Liver (tissue), 9 donors: ENCODE data around the gene LDLRAD4. TPM values are rescaled to one million over a fixed set of nuclear protein-coding genes. Genes with fewer than 3 reads are reported as not detected.

Experiments
- DNase-seq: peaks from one replicate; pipeline ENCODE4 v3.0.0-alpha.2; 2017; ENCODE audit warnings: low spot score
- H3K27ac ChIP-seq, 2 donors: one replicate each; pipeline ENCODE4 v1.7.0; 2013; ENCODE audit warnings: inconsistent platforms in 2 of 2, low read length in 2 of 2, control low read depth in 1 of 2, low read depth in 1 of 2, mild to moderate bottlenecking in 1 of 2
- H3K27me3 ChIP-seq, 4 donors: one replicate each; pipeline versions ENCODE4 v1.6.1 to v1.7.0; 2013; ENCODE audit warnings: low read length in 3 of 4, inconsistent platforms in 1 of 4, mild to moderate bottlenecking in 1 of 4, moderate library complexity in 1 of 4; ENCODE audit not compliant: control insufficient read depth in 4 of 4, insufficient read depth in 4 of 4
- H3K36me3 ChIP-seq, 4 donors: one replicate each; pipeline versions ENCODE4 v1.6.1 to v1.7.0; 2013; ENCODE audit warnings: low read length in 3 of 4, mild to moderate bottlenecking in 3 of 4, low read depth in 1 of 4, moderate library complexity in 1 of 4; ENCODE audit not compliant: control insufficient read depth in 4 of 4, insufficient read depth in 3 of 4
- H3K4me1 ChIP-seq, 4 donors: one replicate each; pipeline versions ENCODE4 v1.6.1 to v1.7.0; 2013; ENCODE audit warnings: low read length in 3 of 4, mild to moderate bottlenecking in 3 of 4, moderate library complexity in 1 of 4; ENCODE audit not compliant: control insufficient read depth in 4 of 4, insufficient read depth in 4 of 4
- H3K4me3 ChIP-seq, 3 donors: one replicate each; pipeline versions ENCODE4 v1.6.1 to v1.7.0; 2013; ENCODE audit warnings: low read length in 3 of 3, control low read depth in 1 of 3, low read depth in 1 of 3, mild to moderate bottlenecking in 1 of 3
- H3K9ac ChIP-seq, 2 donors: one replicate each; pipeline ENCODE4 v1.7.0; 2013; ENCODE audit warnings: low read length in 2 of 2, mild to moderate bottlenecking in 2 of 2, moderate library complexity in 2 of 2, control low read depth in 1 of 2, low read depth in 1 of 2
- H3K9me3 ChIP-seq, 4 donors: one replicate each; pipeline versions ENCODE4 v1.6.1 to v1.7.0; 2013; ENCODE audit warnings: low read length in 3 of 4; ENCODE audit not compliant: control insufficient read depth in 4 of 4
- FOXA1 ChIP-seq: IDR thresholded peaks from 2 replicates; pipeline ENCODE4 v1.6.1; 2016; ENCODE audit warnings: antibody characterized with exemption
- HNF4A ChIP-seq, 2 donors: conservative IDR thresholded peaks; 2 replicates each; pipeline ENCODE4 v1.6.1; 2016; ENCODE audit warnings: antibody characterized with exemption in 2 of 2, mild to moderate bottlenecking in 2 of 2
- HNF4G ChIP-seq: IDR thresholded peaks from 2 replicates; pipeline ENCODE4 v1.6.1; 2016; ENCODE audit warnings: antibody characterized with exemption
- JUND ChIP-seq, 2 donors: IDR thresholded peaks; 2 replicates each; pipeline ENCODE4 v1.6.1; 2016; ENCODE audit warnings: antibody characterized with exemption in 2 of 2
- MAX ChIP-seq: IDR thresholded peaks from 2 replicates; pipeline ENCODE4 v1.6.1; 2016; ENCODE audit warnings: antibody characterized with exemption
- NR2F2 ChIP-seq: IDR thresholded peaks from 2 replicates; pipeline ENCODE4 v1.6.1; 2016; ENCODE audit warnings: antibody characterized with exemption
- RAD21 ChIP-seq, 2 donors: IDR thresholded peaks; 2 replicates each; pipeline ENCODE4 v1.6.1; 2016; ENCODE audit warnings: antibody characterized with exemption in 2 of 2, mild to moderate bottlenecking in 2 of 2
- TAF1 ChIP-seq: conservative IDR thresholded peaks from 2 replicates; pipeline ENCODE4 v1.6.1; 2016; ENCODE audit warnings: antibody characterized with exemption, mild to moderate bottlenecking
- YY1 ChIP-seq: IDR thresholded peaks from 2 replicates; pipeline ENCODE4 v1.6.1; 2016; ENCODE audit warnings: antibody characterized with exemption, mild to moderate bottlenecking
- ZBTB33 ChIP-seq: IDR thresholded peaks from 2 replicates; pipeline ENCODE4 v1.6.1; 2016; ENCODE audit warnings: antibody characterized with exemption
- WGBS: extraction: QIAGEN DNeasy Blood & Tissue Kit; methylation state at CpG from one replicate; pipeline ENCODE4 v1.1.7; 2013; 5-methylcytosine and 5-hydroxymethylcytosine counted together
- polyA plus RNA-seq, 2 donors: library from polyadenylated mRNA; stranded (reverse) in 1 of 2; unstranded in 1 of 2; fragments of 200-250 nt in 1 of 2; fragments of >200 nt in 1 of 2; fragmentation: Nextera tagmentation in 1 of 2; extraction: Ambion mirVana in 1 of 2; gene quantifications; one replicate each; pipeline versions ENCODE4 v1.2.1 to v1.2.3, GENCODE V29; 2013 to 2015
- total RNA-seq, 2 donors: library from RNA; depleted of rRNA; stranded (reverse); fragments of >200 nt; gene quantifications; one replicate each; pipeline ENCODE4 v1.2.3, GENCODE V29; 2014
- TF ChIP-seq, protein P1 (sequence below): IDR thresholded peaks from 2 replicates; pipeline ENCODE4 v1.6.1; 2016; ENCODE audit warnings: antibody characterized with exemption
- TF ChIP-seq, protein P2 (sequence below): IDR thresholded peaks from 2 replicates; pipeline ENCODE4 v1.6.1; 2016; ENCODE audit warnings: antibody characterized with exemption, mild to moderate bottlenecking
- TF ChIP-seq, protein P3 (sequence below): fragments of 150-350 bp; IDR thresholded peaks from 2 replicates; pipeline ENCODE4 v1.5.1; 2017; ENCODE audit warnings: improper control_type of control experiment, low read depth, low read length; ENCODE audit not compliant: missing input control
- donor health status: healthy.
- donor health status: healthy.
- donor health status: healthy.
- donor health status: healthy.
- donor health status: healthy.

The LDLRAD4 gene
- total and polyA plus RNA-seq, 4 donors, result 4.8 to 41.7 (median 12.7) TPM

GRCh38 chr18:13309748-13310670 is 91.4 kb downstream of the LDLRAD4 start:
- Histone ChIP-seq H3K4me3 (no peak overlapping the region), H3K36me3 (no peaks in the 10 kb centered on the region), H3K4me1 (peaks cover 4 to 31% (median 22%) of the 10 kb centered on the region in 4 donors), H3K27me3 (no peaks in the 10 kb centered on the region), H3K9ac (no peak overlapping the region), H3K27ac (no peak overlapping the region), H3K9me3 (peaks cover 0 to 2% (median 1%) of the 10 kb centered on the region in 4 donors)
- TF ChIP-seq HNF4G (no peak), HNF4A (conservative IDR thresholded peaks at IDR 0.05) (no peak), TAF1 (no peak), ZBTB33 (no peak), NR2F2 (no peak), JUND (IDR thresholded peaks at IDR 0.05) (no peak), RAD21 (IDR thresholded peaks at IDR 0.05) (no peak), YY1 (no peak), FOXA1 (no peak), MAX (no peak)
- TF ChIP-seq, protein P1, sequence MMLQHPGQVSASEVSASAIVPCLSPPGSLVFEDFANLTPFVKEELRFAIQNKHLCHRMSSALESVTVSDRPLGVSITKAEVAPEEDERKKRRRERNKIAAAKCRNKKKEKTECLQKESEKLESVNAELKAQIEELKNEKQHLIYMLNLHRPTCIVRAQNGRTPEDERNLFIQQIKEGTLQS, result no peak
- TF ChIP-seq, protein P2, sequence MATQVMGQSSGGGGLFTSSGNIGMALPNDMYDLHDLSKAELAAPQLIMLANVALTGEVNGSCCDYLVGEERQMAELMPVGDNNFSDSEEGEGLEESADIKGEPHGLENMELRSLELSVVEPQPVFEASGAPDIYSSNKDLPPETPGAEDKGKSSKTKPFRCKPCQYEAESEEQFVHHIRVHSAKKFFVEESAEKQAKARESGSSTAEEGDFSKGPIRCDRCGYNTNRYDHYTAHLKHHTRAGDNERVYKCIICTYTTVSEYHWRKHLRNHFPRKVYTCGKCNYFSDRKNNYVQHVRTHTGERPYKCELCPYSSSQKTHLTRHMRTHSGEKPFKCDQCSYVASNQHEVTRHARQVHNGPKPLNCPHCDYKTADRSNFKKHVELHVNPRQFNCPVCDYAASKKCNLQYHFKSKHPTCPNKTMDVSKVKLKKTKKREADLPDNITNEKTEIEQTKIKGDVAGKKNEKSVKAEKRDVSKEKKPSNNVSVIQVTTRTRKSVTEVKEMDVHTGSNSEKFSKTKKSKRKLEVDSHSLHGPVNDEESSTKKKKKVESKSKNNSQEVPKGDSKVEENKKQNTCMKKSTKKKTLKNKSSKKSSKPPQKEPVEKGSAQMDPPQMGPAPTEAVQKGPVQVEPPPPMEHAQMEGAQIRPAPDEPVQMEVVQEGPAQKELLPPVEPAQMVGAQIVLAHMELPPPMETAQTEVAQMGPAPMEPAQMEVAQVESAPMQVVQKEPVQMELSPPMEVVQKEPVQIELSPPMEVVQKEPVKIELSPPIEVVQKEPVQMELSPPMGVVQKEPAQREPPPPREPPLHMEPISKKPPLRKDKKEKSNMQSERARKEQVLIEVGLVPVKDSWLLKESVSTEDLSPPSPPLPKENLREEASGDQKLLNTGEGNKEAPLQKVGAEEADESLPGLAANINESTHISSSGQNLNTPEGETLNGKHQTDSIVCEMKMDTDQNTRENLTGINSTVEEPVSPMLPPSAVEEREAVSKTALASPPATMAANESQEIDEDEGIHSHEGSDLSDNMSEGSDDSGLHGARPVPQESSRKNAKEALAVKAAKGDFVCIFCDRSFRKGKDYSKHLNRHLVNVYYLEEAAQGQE, result no peak
- WGBS, result 96% methylated on average over 13 of the region's 13 CpGs
- DNase-seq, result no peak

DNA sequence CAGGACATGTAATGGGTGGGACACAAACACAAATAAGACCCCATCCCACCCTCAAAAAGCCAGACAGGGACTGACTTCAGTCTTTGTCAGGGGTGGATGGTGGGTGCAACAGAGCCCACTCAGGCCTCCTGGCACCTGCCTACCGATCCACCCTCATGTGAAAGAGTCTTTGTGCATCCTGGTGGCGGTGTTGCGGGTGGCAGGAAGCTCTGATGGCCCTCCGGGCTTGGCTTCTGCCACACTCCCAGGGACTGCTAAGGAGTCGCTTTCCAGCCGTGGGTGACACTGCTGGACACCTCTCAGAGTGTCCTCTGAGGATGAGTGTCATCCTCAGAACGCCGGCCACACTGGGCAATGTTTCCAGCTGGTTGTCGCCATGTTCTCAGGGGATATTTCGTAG is 92.6 kb downstream of the LDLRAD4 start:
- WGBS, result 96% methylated on average over 10 of the region's 10 CpGs
- Histone ChIP-seq H3K9me3 (peaks cover 0 to 4% (median 2%) of the 10 kb centered on the region in 4 donors), H3K36me3 (no peaks in the 10 kb centered on the region), H3K27me3 (no peaks in the 10 kb centered on the region), H3K9ac (no peak overlapping the region), H3K4me3 (no peak overlapping the region), H3K27ac (no peak overlapping the region), H3K4me1 (peaks cover 4 to 34% (median 23%) of the 10 kb centered on the region in 4 donors)
- no peak for DNase-seq
- TF ChIP-seq, protein P2, result no peak
- TF ChIP-seq, protein P1, result no peak
- TF ChIP-seq, protein P3, sequence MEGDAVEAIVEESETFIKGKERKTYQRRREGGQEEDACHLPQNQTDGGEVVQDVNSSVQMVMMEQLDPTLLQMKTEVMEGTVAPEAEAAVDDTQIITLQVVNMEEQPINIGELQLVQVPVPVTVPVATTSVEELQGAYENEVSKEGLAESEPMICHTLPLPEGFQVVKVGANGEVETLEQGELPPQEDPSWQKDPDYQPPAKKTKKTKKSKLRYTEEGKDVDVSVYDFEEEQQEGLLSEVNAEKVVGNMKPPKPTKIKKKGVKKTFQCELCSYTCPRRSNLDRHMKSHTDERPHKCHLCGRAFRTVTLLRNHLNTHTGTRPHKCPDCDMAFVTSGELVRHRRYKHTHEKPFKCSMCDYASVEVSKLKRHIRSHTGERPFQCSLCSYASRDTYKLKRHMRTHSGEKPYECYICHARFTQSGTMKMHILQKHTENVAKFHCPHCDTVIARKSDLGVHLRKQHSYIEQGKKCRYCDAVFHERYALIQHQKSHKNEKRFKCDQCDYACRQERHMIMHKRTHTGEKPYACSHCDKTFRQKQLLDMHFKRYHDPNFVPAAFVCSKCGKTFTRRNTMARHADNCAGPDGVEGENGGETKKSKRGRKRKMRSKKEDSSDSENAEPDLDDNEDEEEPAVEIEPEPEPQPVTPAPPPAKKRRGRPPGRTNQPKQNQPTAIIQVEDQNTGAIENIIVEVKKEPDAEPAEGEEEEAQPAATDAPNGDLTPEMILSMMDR, result no peak
- TF ChIP-seq YY1 (no peak), MAX (no peak), JUND (IDR thresholded peaks at IDR 0.05) (no peak), ZBTB33 (no peak)
